Endothelial cell (in vitro differentiated cells): Measurements from ENCODE around the gene TSPAN12. TPM values are rescaled to one million over a fixed set of nuclear protein-coding genes. Genes with fewer than 3 reads are reported as not detected.

Experiments used
- DNase-seq: peaks from one replicate; pipeline ENCODE4 v3.0.0; 2021; ENCODE audit warnings: low spot score
- H3K27ac Mint-ChIP-seq: one replicate; pipeline ENCODE4 v1.8.0; 2021; ENCODE audit warnings: mixed read lengths, inconsistent platforms; ENCODE audit not compliant: unreplicated experiment
- H3K27me3 Mint-ChIP-seq: one replicate; pipeline ENCODE4 v1.8.0; 2021; ENCODE audit warnings: mild to moderate bottlenecking, moderate library complexity, mixed read lengths, inconsistent platforms; ENCODE audit not compliant: unreplicated experiment
- H3K36me3 Mint-ChIP-seq: one replicate; pipeline ENCODE4 v1.8.0; 2021; ENCODE audit warnings: mild to moderate bottlenecking, low read depth, mixed read lengths, inconsistent platforms; ENCODE audit not compliant: unreplicated experiment
- H3K4me1 Mint-ChIP-seq: one replicate; pipeline ENCODE4 v1.8.0; 2021; ENCODE audit warnings: mild to moderate bottlenecking, mixed read lengths, inconsistent platforms; ENCODE audit not compliant: unreplicated experiment
- H3K4me3 Mint-ChIP-seq: one replicate; pipeline ENCODE4 v1.8.0; 2021; ENCODE audit warnings: mild to moderate bottlenecking, mixed read lengths, inconsistent platforms; ENCODE audit not compliant: unreplicated experiment
- H3K9me3 Mint-ChIP-seq: one replicate; pipeline ENCODE4 v1.8.0; 2021; ENCODE audit warnings: mixed read lengths, inconsistent platforms; ENCODE audit not compliant: unreplicated experiment
- CTCF ChIP-seq: fragments of 200-600 bp; sonication (generic); IDR thresholded peaks from one replicate; pipeline ENCODE4 v1.5.0; 2021; ENCODE audit warnings: antibody characterized with exemption; ENCODE audit not compliant: unreplicated experiment
- total RNA-seq: library from RNA; stranded (reverse); fragmentation: NEBNext Ultra II Directional; extraction: Animal tissue kit (Norgen Biotek cat#: 25700); gene quantifications from one replicate; pipeline ENCODE4 v1.2.1, GENCODE V29; 2021; ENCODE audit not compliant: unreplicated experiment

The TSPAN12 gene
- total RNA-seq, 1 donor from 2014 or later = 20.3 TPM

- no peak for TF ChIP-seq CTCF
- Mint-ChIP-seq H3K27me3 (peaks cover 6% of the 10 kb centered on the region), H3K36me3 (peaks cover 11% of the 10 kb centered on the region), H3K9me3 (no peaks in the 10 kb centered on the region), H3K4me1 (peaks cover 18% of the 10 kb centered on the region), H3K4me3 (no peak overlapping the region), H3K27ac (no peak overlapping the region)
- no peak for DNase-seq
These were observed 2.2 kb upstream of the TSPAN12 start for GRCh38 chr7:120860156-120860555.

GRCh38 chr7:120859459-120859858 is 1.5 kb upstream of the TSPAN12 start:
- Mint-ChIP-seq H3K4me3 (no peak overlapping the region), H3K4me1 (peaks cover 20% of the 10 kb centered on the region), H3K27me3 (peaks cover 6% of the 10 kb centered on the region), H3K36me3 (peaks cover 11% of the 10 kb centered on the region), H3K9me3 (no peaks in the 10 kb centered on the region), H3K27ac (no peak overlapping the region)
- no peak for TF ChIP-seq CTCF
- no peak for DNase-seq

GRCh38 chr7:120856621-120857352 is 1.2 kb downstream of the TSPAN12 start:
- no peak for TF ChIP-seq CTCF
- Mint-ChIP-seq H3K36me3 (peaks cover 11% of the 10 kb centered on the region), H3K4me1 (peaks cover 20% of the 10 kb centered on the region), H3K27me3 (peaks cover 6% of the 10 kb centered on the region), H3K27ac (peak overlapping the region; percentile 85), H3K9me3 (no peaks in the 10 kb centered on the region), H3K4me3 (peak overlapping the region; percentile 99)
- DNase-seq = peak; percentile 62

- no peak for TF ChIP-seq CTCF
- H3K4me3 Mint-ChIP-seq = peak overlapping the region; percentile 99
- no peak for DNase-seq
- H3K36me3 Mint-ChIP-seq = peaks cover 11% of the 10 kb centered on the region
- no peaks in the 10 kb centered on the region for H3K9me3 Mint-ChIP-seq
- H3K27ac Mint-ChIP-seq = peak overlapping the region; percentile 74
- H3K27me3 Mint-ChIP-seq = peaks cover 6% of the 10 kb centered on the region
- H3K4me1 Mint-ChIP-seq = peaks cover 20% of the 10 kb centered on the region
These were observed 1.7 kb downstream of the TSPAN12 start for GRCh38 chr7:120856198-120856597.

- Mint-ChIP-seq H3K27ac (no peak overlapping the region), H3K4me3 (no peak overlapping the region), H3K4me1 (peaks cover 14% of the 10 kb centered on the region), H3K9me3 (no peaks in the 10 kb centered on the region), H3K27me3 (peaks cover 3% of the 10 kb centered on the region), H3K36me3 (peaks cover 11% of the 10 kb centered on the region)
- TF ChIP-seq CTCF = no peak
- DNase-seq = no peak
These were observed 5.2 kb downstream of the TSPAN12 start for GRCh38 chr7:120852700-120853099.
